A549 (cell line): Measurements from ENCODE around the gene MXRA7. TPM values are rescaled to one million over a fixed set of nuclear protein-coding genes. Genes with fewer than 3 reads are reported as not detected.
"Not testable (repeated sequence)": the region's sequence is repeated elsewhere in the genome, so short reads cannot be mapped to it uniquely, and the experiment has no call there.

ENCODE experiments used
- ATAC-seq, 2 experiments: fragments of 200-7000 bp in 1 of 2; fragments of >200 bp in 1 of 2; cut with Nextera tagmentation in 1 of 2; cut with Tn5 transposase in 1 of 2; 3 replicates each; pipeline versions ENCODE4 v1.8.0 to v1.9.1; 2018 to 2020; ENCODE audit warnings: mild to moderate bottlenecking in 1 of 2, moderate library complexity in 1 of 2
- CTCF ChIA-PET: fragments of 300-600 bp; sonication (Branson Sonifier 250); formaldehyde crosslinking; extraction: SDS; loops from one replicate; lab custom pipeline; 2021; ENCODE audit warnings: antibody characterized with exemption, inconsistent platforms; lab: Yijun Ruan, JAX
- POLR2A ChIA-PET: fragments of 350-600 bp; formaldehyde crosslinking; extraction: SDS; loops from one replicate; lab custom pipeline; 2021; ENCODE audit warnings: antibody characterized with exemption, inconsistent platforms; lab: Yijun Ruan, JAX
- DNase-seq, 2 experiments: peaks; one replicate each; pipeline versions ENCODE4 v3.0.0 to v3.0.0-alpha.2; 2011 to 2016; ENCODE audit warnings: low read depth in 1 of 2, low spot score in 1 of 2
- FAIRE-seq: peaks from 2 replicates; lab custom pipeline; 2011; peaks lifted over from hg19 to GRCh38; lab: Jason Lieb, UNC
- H3K27ac ChIP-seq, 2 experiments: fragments of >200 bp; sonication (Bioruptor Twin); formaldehyde crosslinking; 3 replicates each; pipeline ENCODE4 v1.5.1; 2016 to 2017
- H3K4me1 ChIP-seq: fragments of >200 bp; sonication (Bioruptor Twin); formaldehyde crosslinking; 3 replicates; pipeline ENCODE4 v1.6.1; 2016
- H3K4me2 ChIP-seq: fragments of >200 bp; sonication (Bioruptor Twin); formaldehyde crosslinking; 3 replicates; pipeline ENCODE4 v1.6.1; 2016
- H3K4me3 ChIP-seq: fragments of >200 bp; sonication (Bioruptor Twin); formaldehyde crosslinking; 3 replicates; pipeline ENCODE4 v1.5.1; 2016
- H3K9me3 ChIP-seq: fragments of >200 bp; sonication (Bioruptor Twin); formaldehyde crosslinking; 3 replicates; pipeline ENCODE4 v1.6.1; 2016
- BHLHE40 ChIP-seq: IDR thresholded peaks from 2 replicates; pipeline ENCODE4 v1.6.1; 2012; ENCODE audit warnings: low read depth, low read length, inconsistent platforms
- E2F6 ChIP-seq: IDR thresholded peaks from 2 replicates; pipeline ENCODE4 v1.6.1; 2012; ENCODE audit warnings: low read depth, borderline replicate concordance
- ESRRA ChIP-seq: fragments of 150-350 bp; IDR thresholded peaks from 2 replicates; pipeline ENCODE4 v1.6.1; 2014; ENCODE audit warnings: mild to moderate bottlenecking, low read length, borderline replicate concordance
- HDAC2 ChIP-seq: fragments of 200-600 bp; sonication (generic); IDR thresholded peaks from 2 replicates; pipeline ENCODE4 v1.6.1; 2016
- HMGXB4 ChIP-seq: fragments of 250-450 bp; sonication (Bioruptor Pico); IDR thresholded peaks from 2 replicates; pipeline ENCODE4 v1.5.0; 2021; ENCODE audit warnings: mild to moderate bottlenecking, moderate library complexity, borderline replicate concordance
- HOXB13 ChIP-seq: fragments of 250-450 bp; sonication (Bioruptor Pico); IDR thresholded peaks from 2 replicates; pipeline ENCODE4 v1.5.0; 2020; ENCODE audit warnings: low read depth, mild to moderate bottlenecking, moderate library complexity
- HOXB5 ChIP-seq: fragments of 250-450 bp; sonication (Bioruptor Pico); IDR thresholded peaks from 2 replicates; pipeline ENCODE4 v1.5.0; 2020; ENCODE audit warnings: mild to moderate bottlenecking, moderate library complexity
- JUNB ChIP-seq: fragments of >200 bp; sonication (Bioruptor Twin); formaldehyde crosslinking; IDR thresholded peaks from 2 replicates; pipeline ENCODE4 v1.6.1; 2016
- MAX ChIP-seq: IDR thresholded peaks from 2 replicates; pipeline ENCODE4 v1.6.1; 2012
- MAZ ChIP-seq: fragments of 150-350 bp; IDR thresholded peaks from 2 replicates; pipeline ENCODE4 v1.6.1; 2014; ENCODE audit warnings: antibody characterized with exemption, low read depth, low read length, borderline replicate concordance
- NFE2L2 ChIP-seq: fragments of 150-350 bp; conservative IDR thresholded peaks from 2 replicates; pipeline ENCODE4 v1.6.1; 2014; ENCODE audit warnings: low read length
- NPAS2 ChIP-seq: fragments of 250-450 bp; sonication (Bioruptor Pico); IDR thresholded peaks from 2 replicates; pipeline ENCODE4 v1.8.0; 2022; ENCODE audit warnings: mild to moderate bottlenecking, moderate library complexity, borderline replicate concordance
- NR3C1 ChIP-seq: fragments of >200 bp; sonication (Bioruptor Twin); formaldehyde crosslinking; IDR thresholded peaks from 3 replicates; pipeline ENCODE4 v1.6.1; 2017
- PBX3 ChIP-seq: IDR thresholded peaks from 2 replicates; pipeline ENCODE4 v1.6.1; 2012
- PHF8 ChIP-seq: fragments of 200-600 bp; sonication (generic); IDR thresholded peaks from 2 replicates; pipeline ENCODE4 v1.6.1; 2016; ENCODE audit warnings: low read depth, mild to moderate bottlenecking, antibody characterized with exemption, moderate library complexity, borderline replicate concordance
- POLR2A ChIP-seq: IDR thresholded peaks from 2 replicates; pipeline ENCODE4 v1.6.1; 2012; ENCODE audit warnings: mild to moderate bottlenecking, low read length
- RAD21 ChIP-seq, 2 experiments: fragments of >200 bp in 1 of 2; sonication (Bioruptor Twin) in 1 of 2; formaldehyde crosslinking in 1 of 2; IDR thresholded peaks in 1 of 2; conservative IDR thresholded peaks in 1 of 2; 2 replicates in 1 of 2; 3 replicates in 1 of 2; pipeline ENCODE4 v1.6.1; 2012 to 2018; ENCODE audit warnings: inconsistent platforms in 1 of 2
- RARB ChIP-seq: fragments of 250-450 bp; sonication (Bioruptor Pico); IDR thresholded peaks from 2 replicates; pipeline ENCODE4 v1.8.0; 2021; ENCODE audit warnings: mild to moderate bottlenecking, moderate library complexity
- RCOR1 ChIP-seq: fragments of 150-350 bp; IDR thresholded peaks from 2 replicates; pipeline ENCODE4 v1.6.1; 2014; ENCODE audit warnings: antibody characterized with exemption, low read length, low read depth
- USF2 ChIP-seq: fragments of 450-650 bp; IDR thresholded peaks from 2 replicates; pipeline ENCODE4 v1.6.1; 2014; ENCODE audit warnings: antibody characterized with exemption
- ZFP36 ChIP-seq: fragments of 450-650 bp; IDR thresholded peaks from 2 replicates; pipeline ENCODE4 v1.6.1; 2014; ENCODE audit warnings: borderline replicate concordance; ENCODE audit not compliant: partially characterized antibody
- ZSCAN20 ChIP-seq: fragments of 250-450 bp; sonication (Bioruptor Pico); IDR thresholded peaks from 2 replicates; pipeline ENCODE4 v1.8.0; 2022; ENCODE audit warnings: mild to moderate bottlenecking, moderate library complexity
- WGBS: methylation state at CpG from one replicate; pipeline ENCODE4 v1.1.6; 2017; ENCODE audit errors: missing lambda C conversion rate; 5-methylcytosine and 5-hydroxymethylcytosine counted together
- polyA plus RNA-seq, 4 experiments: library from polyadenylated mRNA; depleted of rRNA in 3 of 4; stranded (reverse); fragments of >200 nt; fragmentation: RNase III in 1 of 4; extraction: RNeasy Plus Mini Kit Qiagen cat#74134 plus additional on column Dnase treatment in 1 of 4; gene quantifications; 2 replicates in 3 of 4; 3 replicates in 1 of 4; pipeline ENCODE4 v1.2.3, GENCODE V29; 2011 to 2017

MXRA7 gene
- polyA plus RNA-seq, 2 of the 4 experiments (the other 2 are of a cell fraction), result 47.8 to 57.2 TPM

GRCh38 chr17:76744747-76745146 is 34.0 kb upstream of the MXRA7 start (continued):
- TF ChIP-seq RARB (CRISPR knock-in tag), result no peak
- no peak for TF ChIP-seq HMGXB4 (CRISPR knock-in tag)
- no peak for TF ChIP-seq MAZ
- TF ChIP-seq ZFP36, result no peak
- TF ChIP-seq, all 56 proteins: peak for 0

- H3K4me2 ChIP-seq, result no peak overlapping the region
- POLR2A ChIA-PET, result no interaction called here
- H3K4me1 ChIP-seq, result peaks cover 10% of the 10 kb centered on the region; the same call in 1 of the 3 replicates
- no peak overlapping the region for H3K27ac ChIP-seq
- H3K9me3 ChIP-seq, result no peaks in the 10 kb centered on the region
- no peak for FAIRE-seq
- no peak for TF ChIP-seq BHLHE40
- no peak for TF ChIP-seq HDAC2
- no peak for TF ChIP-seq ZSCAN20
- no peak overlapping the region for H3K4me3 ChIP-seq
- DNase-seq, result no peak
- no peak for ATAC-seq
- CTCF ChIA-PET, result interaction anchor here (1.3 to 2.0 kb wide), 5 partner anchors 10 to 324 kb away, joined by 3 to 10 read pairs (median 5); partner anchors contain the start of gene MGAT5B
Observed at GRCh38 chr17:76742958-76743357, 32.2 kb upstream of the MXRA7 start.

GRCh38 chr17:76740329-76741118 is 29.8 kb upstream of the MXRA7 start:
- Histone ChIP-seq H3K9me3 (no peaks in the 10 kb centered on the region), H3K27ac (no peak overlapping the region), H3K4me1 (peaks cover 10% of the 10 kb centered on the region; the same call in 1 of the 3 replicates), H3K4me2 (no peak overlapping the region), H3K4me3 (no peak overlapping the region)
- ATAC-seq, result no peak
- FAIRE-seq, result peak; percentile 7
- ChIA-PET CTCF (interaction anchor here (0.7 to 2.8 kb wide), 5 partner anchors 10 to 326 kb away, joined by 3 to 9 read pairs (median 3); no protein-coding TSS in a partner anchor), POLR2A (no interaction called here)
- TF ChIP-seq HOXB13 (no peak), RARB (CRISPR knock-in tag) (no peak), HOXB5 (CRISPR knock-in tag) (no peak), ESRRA (no peak), NFE2L2 (no peak), ZSCAN20 (no peak), NR3C1 (no peak), PHF8 (no peak), JUNB (no peak), RCOR1 (no peak), MAX (no peak), RAD21 (conservative IDR thresholded peaks at IDR 0.05 in 1 of 2, IDR thresholded peaks at IDR 0.05 in 1 of 2) (no peak), PBX3 (no peak), POLR2A (no peak), HDAC2 (no peak), E2F6 (no peak), NPAS2 (CRISPR knock-in tag) (no peak), MAZ (no peak), USF2 (no peak)
- 83% methylated on average over 5 of the region's 5 CpGs for WGBS
- DNase-seq, result no peak

GRCh38 chr17:76739568-76740115 is 28.9 kb upstream of the MXRA7 start:
- POLR2A ChIA-PET, ATAC-seq, H3K4me3 ChIP-seq, FAIRE-seq, H3K27ac ChIP-seq, H3K9me3 ChIP-seq, DNase-seq: not testable (repeated sequence)
- Histone ChIP-seq H3K4me2 (peak overlapping the region; percentile 90; the same call in 2 of the 3 replicates), H3K4me1 (peaks cover 13% of the 10 kb centered on the region; the same call in 1 of the 3 replicates)
- CTCF ChIA-PET, result interaction anchor here (0.7 to 2.8 kb wide), 8 partner anchors 11 to 327 kb away, joined by 3 to 9 read pairs (median 4); partner anchors contain the start of genes METTL23 and MGAT5B
- 89% methylated on average over 17 of the region's 17 CpGs for WGBS
